ENCODE data around the gene MRLN.

DNA sequence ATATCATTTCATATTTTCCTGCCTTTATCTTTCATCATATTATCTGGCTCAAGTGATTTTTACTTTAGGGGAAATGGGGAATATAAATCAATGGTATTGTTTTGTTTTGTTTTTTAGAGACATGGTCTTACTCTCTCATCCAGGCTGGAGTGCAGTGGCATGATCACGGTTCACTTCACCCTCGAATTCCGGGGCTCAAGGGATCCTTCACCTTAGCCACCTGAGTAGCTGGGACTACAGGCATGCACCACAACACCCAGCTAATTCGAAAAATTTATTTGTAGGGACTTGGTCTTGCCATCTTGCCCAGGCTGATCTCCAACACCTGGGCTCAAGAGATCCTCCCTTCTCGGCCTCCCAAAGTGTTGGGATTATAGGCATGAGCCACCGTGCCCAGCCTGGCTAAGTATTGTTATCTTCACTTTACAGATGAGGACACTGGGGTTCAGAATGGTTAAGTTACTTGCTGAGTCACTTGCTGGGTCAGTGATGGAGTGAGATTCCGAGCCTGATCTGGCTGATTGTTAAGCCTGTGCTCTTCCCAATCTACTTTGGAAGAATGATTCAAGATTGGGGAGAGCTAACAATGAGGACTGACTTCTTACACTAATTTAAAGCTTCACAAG is 39.9 kb downstream of the MRLN start:
- no peak for TF ChIP-seq POLR2AphosphoS5 (IDR thresholded peaks at IDR 0.05; ENCODE audit: low read depth, low read length)
- TF ChIP-seq POLR2A (IDR thresholded peaks at IDR 0.05; ENCODE audit: low read depth, low read length), result no peak
- no peak for TF ChIP-seq POU2F2 (IDR thresholded peaks at IDR 0.05; ENCODE audit: low read depth, low read length)
